ENCODE results near the gene ST3GAL5. TPM values are rescaled to one million over a fixed set of nuclear protein-coding genes. Genes with fewer than 3 reads are reported as not detected.

ST3GAL5 gene
- total RNA-seq (100 to 1,000 TPM in 1 of 2 donors, 10 to 100 TPM in 1; 58.4 to 102 TPM), polyA plus RNA-seq (ENCODE audit: insufficient read length in 6 of 6) (100 to 1,000 TPM in 2 of 6 donors, 10 to 100 TPM in 4; 68.8 to 108 (median 93.9) TPM)
- long read RNA-seq, donor 1, full-length matches to known transcripts = 20 of 26 reads
- long read RNA-seq, donor 1, partial matches to known transcripts = 6 of 26 reads
- long read RNA-seq, donor 1, other reads (novel, unspliced or antisense) = 0 of 26 reads
- long read RNA-seq, donor 2, full-length matches to known transcripts = 14 of 14 reads
- long read RNA-seq, donor 2, partial matches to known transcripts = 0 of 14 reads
- long read RNA-seq, donor 2, other reads (novel, unspliced or antisense) = 0 of 14 reads
- long read RNA-seq, donor 3, full-length matches to known transcripts = 9 of 9 reads
- long read RNA-seq, donor 3, partial matches to known transcripts = 0 of 9 reads
- long read RNA-seq, donor 3, other reads (novel, unspliced or antisense) = 0 of 9 reads
- long read RNA-seq, donor 4, full-length matches to known transcripts = 8 of 12 reads
- long read RNA-seq, donor 4, partial matches to known transcripts = 2 of 12 reads
- long read RNA-seq, donor 4, other reads (novel, unspliced or antisense) = 2 of 12 reads
- long read RNA-seq, donor 5, full-length matches to known transcripts = 17 of 23 reads
- long read RNA-seq, donor 5, partial matches to known transcripts = 6 of 23 reads
- long read RNA-seq, donor 5, other reads (novel, unspliced or antisense) = 0 of 23 reads
- long read RNA-seq, donor 6, full-length matches to known transcripts = 15 of 15 reads
- long read RNA-seq, donor 6, partial matches to known transcripts = 0 of 15 reads
- long read RNA-seq, donor 6, other reads (novel, unspliced or antisense) = 0 of 15 reads
- long read RNA-seq, donor 7, full-length matches to known transcripts = 11 of 11 reads
- long read RNA-seq, donor 7, partial matches to known transcripts = 0 of 11 reads
- long read RNA-seq, donor 7, other reads (novel, unspliced or antisense) = 0 of 11 reads
- long read RNA-seq, donor 8, full-length matches to known transcripts = 23 of 23 reads
- long read RNA-seq, donor 8, partial matches to known transcripts = 0 of 23 reads
- long read RNA-seq, donor 8, other reads (novel, unspliced or antisense) = 0 of 23 reads
- long read RNA-seq, donor 9 = 0 reads
- long read RNA-seq, donor 10, full-length matches to known transcripts = 4 of 5 reads
- long read RNA-seq, donor 10, partial matches to known transcripts = 1 of 5 reads
- long read RNA-seq, donor 10, other reads (novel, unspliced or antisense) = 0 of 5 reads
- long read RNA-seq, donor 11, full-length matches to known transcripts = 29 of 29 reads
- long read RNA-seq, donor 11, partial matches to known transcripts = 0 of 29 reads
- long read RNA-seq, donor 11, other reads (novel, unspliced or antisense) = 0 of 29 reads
- long read RNA-seq, donor 12, full-length matches to known transcripts = 12 of 22 reads
- long read RNA-seq, donor 12, partial matches to known transcripts = 10 of 22 reads
- long read RNA-seq, donor 12, other reads (novel, unspliced or antisense) = 0 of 22 reads

- ATAC-seq (peak; percentile 79), DNase-seq (peak; percentile 81 to 95 (median 92))
- peaks cover 0 to 35% of the 10 kb centered on the region in 2 donors for H3K27me3 ChIP-seq
- intact Hi-C loops (cut with DNase I) = no loop called here
- H3K27ac ChIP-seq = peak within 1 kb of the TSS; percentile 86 to 89
- peak within 1 kb of the TSS; percentile 73 to 76 for H3K4me3 ChIP-seq
- H3K4me1 ChIP-seq = peaks cover 9 to 59% of the 10 kb centered on the region in 2 donors
- H3K36me3 ChIP-seq = no peaks in the 10 kb centered on the region
- TF ChIP-seq, protein P1, sequence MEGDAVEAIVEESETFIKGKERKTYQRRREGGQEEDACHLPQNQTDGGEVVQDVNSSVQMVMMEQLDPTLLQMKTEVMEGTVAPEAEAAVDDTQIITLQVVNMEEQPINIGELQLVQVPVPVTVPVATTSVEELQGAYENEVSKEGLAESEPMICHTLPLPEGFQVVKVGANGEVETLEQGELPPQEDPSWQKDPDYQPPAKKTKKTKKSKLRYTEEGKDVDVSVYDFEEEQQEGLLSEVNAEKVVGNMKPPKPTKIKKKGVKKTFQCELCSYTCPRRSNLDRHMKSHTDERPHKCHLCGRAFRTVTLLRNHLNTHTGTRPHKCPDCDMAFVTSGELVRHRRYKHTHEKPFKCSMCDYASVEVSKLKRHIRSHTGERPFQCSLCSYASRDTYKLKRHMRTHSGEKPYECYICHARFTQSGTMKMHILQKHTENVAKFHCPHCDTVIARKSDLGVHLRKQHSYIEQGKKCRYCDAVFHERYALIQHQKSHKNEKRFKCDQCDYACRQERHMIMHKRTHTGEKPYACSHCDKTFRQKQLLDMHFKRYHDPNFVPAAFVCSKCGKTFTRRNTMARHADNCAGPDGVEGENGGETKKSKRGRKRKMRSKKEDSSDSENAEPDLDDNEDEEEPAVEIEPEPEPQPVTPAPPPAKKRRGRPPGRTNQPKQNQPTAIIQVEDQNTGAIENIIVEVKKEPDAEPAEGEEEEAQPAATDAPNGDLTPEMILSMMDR (IDR thresholded peaks at IDR 0.05) = peak; percentile 54 to 65
- H3K9me3 ChIP-seq = no peaks in the 10 kb centered on the region
Observed at GRCh38 chr2:85888684-85889626, at the start of gene ST3GAL5. Gene ST3GAL5, minus strand, starts transcription at chr2:85888990. Its CDS starts 85 bp downstream, at chr2:85888905.

DNA sequence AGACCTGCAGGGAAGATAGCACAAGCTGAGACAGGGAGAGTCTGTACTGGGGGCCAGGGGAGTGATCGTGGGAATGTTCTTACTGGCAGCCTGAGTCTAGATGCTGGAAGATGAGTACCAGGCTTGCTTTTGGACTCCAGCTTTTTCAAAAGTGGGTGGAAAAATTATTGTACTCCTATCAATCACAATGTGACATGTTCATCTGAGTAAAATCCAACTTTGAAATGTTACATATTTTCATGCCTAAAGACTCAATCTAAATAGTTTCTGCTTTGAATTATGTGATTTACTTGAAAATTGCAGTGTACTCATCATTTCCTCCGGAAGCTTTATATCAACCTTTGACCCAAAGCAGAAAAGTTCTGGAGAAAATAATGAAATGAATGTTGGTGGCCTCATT lies 49.7 kb upstream of the ST3GAL5 start:
- Histone ChIP-seq H3K9me3 (peaks cover 0 to 24% of the 10 kb centered on the region in 2 donors), H3K27ac (no peak overlapping the region), H3K4me1 (no peaks in the 10 kb centered on the region), H3K4me3 (no peak overlapping the region), H3K36me3 (no peaks in the 10 kb centered on the region), H3K27me3 (no peaks in the 10 kb centered on the region)
- TF ChIP-seq, protein P1 (IDR thresholded peaks at IDR 0.05) = no peak
- DNase-seq (no peak), ATAC-seq (no peak)
- intact Hi-C loops (cut with DNase I) = no loop called here

DNA sequence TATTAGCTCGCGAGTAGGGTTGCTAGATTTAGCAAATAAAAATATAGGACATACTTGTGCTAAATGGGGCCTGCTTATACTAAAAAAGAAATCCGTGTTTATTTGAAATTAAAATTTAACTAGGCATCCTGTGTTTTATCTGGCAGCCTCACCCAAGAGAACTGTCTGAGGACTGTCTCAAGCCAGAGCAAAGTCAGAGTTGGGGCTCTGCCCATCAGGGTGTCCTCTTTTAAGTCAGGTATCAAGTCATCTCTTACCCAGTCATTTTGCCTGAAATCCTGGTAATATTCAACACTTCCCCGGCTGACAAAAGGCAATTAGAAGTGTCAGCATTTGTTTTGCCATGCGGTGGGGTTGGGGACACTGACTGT lies 48.3 kb upstream of the ST3GAL5 start:
- intact Hi-C loops (cut with DNase I) = no loop called here
- ATAC-seq = no peak
- TF ChIP-seq, protein P1 (IDR thresholded peaks at IDR 0.05) = no peak

DNA sequence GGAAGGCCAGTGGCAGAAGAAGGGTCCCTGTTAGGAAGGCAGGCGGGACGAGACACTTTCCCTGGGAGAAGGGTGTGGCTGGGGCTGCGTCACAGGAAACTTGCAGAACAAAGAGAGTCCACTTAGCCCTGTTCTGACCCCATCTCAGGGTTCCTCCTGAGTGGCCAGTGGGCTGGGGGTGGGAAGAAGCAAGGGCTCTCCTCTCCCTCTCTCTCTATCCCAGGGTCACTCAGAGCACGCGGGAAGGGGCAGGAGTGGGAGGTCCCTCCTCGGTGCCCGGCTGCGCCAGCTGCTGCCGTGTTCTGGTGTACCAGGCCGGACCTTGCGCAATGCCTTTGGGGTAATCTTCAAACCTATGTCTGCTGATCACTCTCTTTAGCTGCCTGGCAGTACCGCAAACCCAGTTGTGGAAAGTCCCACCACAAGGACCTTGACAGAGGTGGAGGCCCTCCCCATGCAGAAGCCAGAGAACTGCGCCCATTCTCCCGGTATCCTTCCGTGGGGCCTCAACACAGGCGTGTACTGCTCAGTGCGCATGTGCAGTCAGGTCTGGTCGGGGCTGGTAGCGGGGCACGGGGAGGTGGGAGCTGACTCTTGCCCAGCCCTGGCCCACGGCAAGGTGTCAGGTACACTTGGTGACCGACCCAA lies 47.8 kb upstream of the ST3GAL5 start:
- Histone ChIP-seq H3K27ac (no peak overlapping the region), H3K27me3 (no peaks in the 10 kb centered on the region), H3K4me1 (no peaks in the 10 kb centered on the region), H3K9me3 (peaks cover 0 to 6% of the 10 kb centered on the region in 2 donors), H3K36me3 (no peaks in the 10 kb centered on the region), H3K4me3 (no peak overlapping the region)
- TF ChIP-seq, protein P1 (IDR thresholded peaks at IDR 0.05) = no peak
- ATAC-seq (peak; percentile 87), DNase-seq (peak in 3 of 4 donors; percentile 24 to 80 (median 67))
- intact Hi-C loops (cut with DNase I) = no loop called here

More for the DNA sequence above, 48.3 kb upstream of the ST3GAL5 start:
- H3K4me1 ChIP-seq = no peaks in the 10 kb centered on the region
- no peaks in the 10 kb centered on the region for H3K36me3 ChIP-seq
- no peaks in the 10 kb centered on the region for H3K27me3 ChIP-seq
- no peak for DNase-seq
- no peak overlapping the region for H3K27ac ChIP-seq
- peaks cover 0 to 11% of the 10 kb centered on the region in 2 donors for H3K9me3 ChIP-seq
- H3K4me3 ChIP-seq = no peak overlapping the region
